Measurements from ENCODE around the gene PHIP.
A peak's percentile ranks its signal among the peaks of the same experiment; 100 is the strongest.

Gene PHIP

GRCh38 chr6:79047072-79047471, 31.0 kb downstream of the PHIP start:
- ChIA-PET CTCF (no interaction called here), POLR2A (no interaction called here)
- no peak for DNase-seq (ENCODE audit: extremely low spot score)
- no peak for TF ChIP-seq CTCF (IDR thresholded peaks at IDR 0.05; ENCODE audit: control extremely low read depth, extremely low read depth, low read depth, missing control alignments)

- no peak for TF ChIP-seq CTCF (IDR thresholded peaks at IDR 0.05; ENCODE audit: control extremely low read depth, extremely low read depth, low read depth, missing control alignments)
- DNase-seq (ENCODE audit: extremely low spot score), result no peak
- CTCF ChIA-PET, result interaction anchor here (1.3 kb wide), 1 partner anchor 11 kb away, joined by 3 read pairs; no protein-coding TSS in a partner anchor
- POLR2A ChIA-PET, result no interaction called here
Observed at GRCh38 chr6:79045966-79046365, 32.1 kb downstream of the PHIP start.

- no peak for DNase-seq (ENCODE audit: extremely low spot score)
- ChIA-PET POLR2A (no interaction called here), CTCF (interaction anchor here (1.4 to 1.5 kb wide), 3 partner anchors 9 to 24 kb away, joined by 3 to 5 read pairs (median 3); no protein-coding TSS in a partner anchor)
- no peak for TF ChIP-seq CTCF (IDR thresholded peaks at IDR 0.05; ENCODE audit: control extremely low read depth, extremely low read depth, low read depth, missing control alignments)
Observed at GRCh38 chr6:79042799-79043126, 35.3 kb downstream of the PHIP start.

GRCh38 chr6:79042088-79042798, 35.8 kb downstream of the PHIP start:
- ChIA-PET POLR2A (no interaction called here), CTCF (interaction anchor here (1.4 to 1.5 kb wide), 2 partner anchors 20 to 23 kb away, joined by 3 read pairs; no protein-coding TSS in a partner anchor)
- no peak for TF ChIP-seq CTCF (IDR thresholded peaks at IDR 0.05; ENCODE audit: control extremely low read depth, extremely low read depth, low read depth, missing control alignments)
- DNase-seq (ENCODE audit: extremely low spot score), result peak; percentile 14

GRCh38 chr6:79040083-79040482, 38.0 kb downstream of the PHIP start:
- ChIA-PET POLR2A (no interaction called here), CTCF (interaction anchor here (1.0 kb wide), 1 partner anchor 36 kb away, joined by 3 read pairs; no protein-coding TSS in a partner anchor)
- no peak for TF ChIP-seq CTCF (IDR thresholded peaks at IDR 0.05; ENCODE audit: control extremely low read depth, extremely low read depth, low read depth, missing control alignments)
- DNase-seq (ENCODE audit: extremely low spot score), result peak; percentile 18

GRCh38 chr6:79038061-79038460, 40.0 kb downstream of the PHIP start:
- ChIA-PET POLR2A (no interaction called here), CTCF (no interaction called here)
- DNase-seq (ENCODE audit: extremely low spot score), result no peak
- TF ChIP-seq CTCF (IDR thresholded peaks at IDR 0.05; ENCODE audit: control extremely low read depth, extremely low read depth, low read depth, missing control alignments), result no peak

All from GM10248 (cell line).